NT2/D1 (cell line): ENCODE results near the gene ZNF883.

Experiments
- SUZ12 ChIP-seq: IDR thresholded peaks from 2 replicates; pipeline ENCODE4 v1.6.1; 2011; ENCODE audit not compliant: insufficient read length, insufficient read depth; ENCODE audit errors: extremely low read depth
- YY1 ChIP-seq: IDR thresholded peaks from 2 replicates; pipeline ENCODE4 v1.6.1; 2011; ENCODE audit not compliant: insufficient read length, insufficient read depth
- ZNF274 ChIP-seq: IDR thresholded peaks from 2 replicates; pipeline ENCODE4 v1.6.1; 2011; ENCODE audit warnings: mild to moderate bottlenecking, low read depth, low read length

- TF ChIP-seq ZNF274 (no peak), YY1 (no peak), SUZ12 (no peak)
These were observed 98.7 kb downstream of the ZNF883 start for GRCh38 chr9:112913326-112913725.
